ENCODE data around the gene HOMER3.
"Not testable (repeated sequence)": the region's sequence is repeated elsewhere in the genome, so short reads cannot be mapped to it uniquely, and the experiment has no call there.

HOMER3 gene

GRCh38 chr19:18952364-18953003, 11.5 kb upstream of the HOMER3 start:
- not testable (repeated sequence) for DNase-seq

- no peak for DNase-seq
These were observed 10.8 kb upstream of the HOMER3 start for GRCh38 chr19:18951721-18952281.

DNA sequence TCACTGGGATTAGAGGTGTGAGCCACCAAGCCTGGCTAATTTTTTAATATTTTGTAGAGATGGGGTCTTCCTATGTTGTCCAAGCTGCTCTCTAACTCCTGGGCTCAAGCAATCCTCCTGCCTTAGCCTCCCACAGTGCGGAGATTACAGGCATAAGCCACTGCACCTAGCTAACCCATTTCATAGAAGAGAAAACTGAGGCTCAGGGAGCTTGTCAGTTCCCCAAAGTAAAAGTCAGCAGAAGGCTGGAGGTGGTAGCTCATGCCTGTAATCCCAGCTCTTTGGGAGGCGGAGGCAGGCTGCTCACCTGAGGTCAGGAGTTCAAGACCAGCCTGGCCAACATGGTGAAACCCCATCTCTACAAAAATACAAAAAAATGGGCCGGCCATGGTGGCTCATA, 8.8 kb upstream of the HOMER3 start:
- no peak for DNase-seq

DNA sequence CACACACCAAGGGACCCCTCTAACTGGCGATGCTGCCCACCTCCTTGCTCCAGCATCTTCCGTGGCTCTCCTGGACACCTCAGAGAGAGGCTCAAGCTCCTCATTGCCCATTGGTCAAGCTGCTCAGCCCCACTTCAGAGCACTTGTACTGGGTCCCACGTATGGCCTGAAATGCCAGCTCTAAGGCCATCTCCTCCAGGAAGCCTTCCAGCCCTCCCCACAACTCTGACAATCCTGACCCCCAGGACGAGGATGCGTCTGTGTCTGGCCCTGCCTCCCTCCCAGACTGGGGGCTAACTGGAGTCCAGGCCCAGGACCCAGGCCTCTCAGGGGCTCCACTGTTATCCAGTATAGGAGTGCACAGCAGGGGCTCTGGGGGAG, 7.9 kb upstream of the HOMER3 start:
- no peak for DNase-seq

DNA sequence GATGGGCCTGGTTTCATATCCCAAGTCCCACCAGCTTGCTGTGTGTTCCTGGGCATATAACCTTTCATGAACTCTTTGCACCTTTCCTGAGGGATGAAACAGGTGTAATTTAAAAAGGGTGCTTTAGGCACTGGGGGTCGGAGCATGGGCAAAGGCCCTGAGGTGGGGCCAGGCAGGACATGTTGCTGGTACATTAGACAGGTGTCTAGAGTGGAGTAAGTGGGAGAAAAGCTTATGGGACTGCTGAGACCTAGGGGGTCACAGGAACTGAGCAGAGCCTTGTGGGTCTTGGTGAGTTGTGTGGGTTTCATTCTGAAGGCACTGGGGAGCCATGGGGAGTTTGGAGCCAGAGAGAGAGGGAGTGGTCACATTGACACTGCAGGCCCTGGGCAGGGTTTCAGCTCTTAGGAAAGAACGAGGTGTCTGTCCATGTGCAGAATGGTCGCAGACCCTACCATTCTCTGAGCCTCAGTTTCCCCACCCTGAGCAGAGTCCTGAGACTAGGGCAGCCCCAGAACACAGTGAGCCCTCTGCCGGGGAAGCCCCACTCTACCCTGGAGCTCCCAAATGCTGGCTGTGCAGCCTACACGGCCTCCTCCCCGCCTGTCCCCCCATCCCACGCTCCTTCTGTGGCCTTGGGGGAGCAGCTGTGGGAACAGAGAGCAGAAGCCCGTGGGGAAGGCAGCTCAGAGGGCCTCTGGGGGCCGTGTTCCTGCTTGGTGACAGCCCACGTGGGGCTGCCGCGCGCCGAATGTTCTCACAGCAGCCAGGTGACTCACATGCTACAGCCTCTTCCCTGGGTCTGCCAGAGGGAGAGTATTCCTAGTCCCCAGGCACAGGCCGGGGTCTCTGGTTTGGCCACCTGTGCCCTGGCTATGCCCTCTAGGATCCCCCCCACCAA, 7.3 kb upstream of the HOMER3 start:
- no peak for DNase-seq

GRCh38 chr19:18946918-18947317, 5.9 kb upstream of the HOMER3 start:
- no peak for DNase-seq

DNA sequence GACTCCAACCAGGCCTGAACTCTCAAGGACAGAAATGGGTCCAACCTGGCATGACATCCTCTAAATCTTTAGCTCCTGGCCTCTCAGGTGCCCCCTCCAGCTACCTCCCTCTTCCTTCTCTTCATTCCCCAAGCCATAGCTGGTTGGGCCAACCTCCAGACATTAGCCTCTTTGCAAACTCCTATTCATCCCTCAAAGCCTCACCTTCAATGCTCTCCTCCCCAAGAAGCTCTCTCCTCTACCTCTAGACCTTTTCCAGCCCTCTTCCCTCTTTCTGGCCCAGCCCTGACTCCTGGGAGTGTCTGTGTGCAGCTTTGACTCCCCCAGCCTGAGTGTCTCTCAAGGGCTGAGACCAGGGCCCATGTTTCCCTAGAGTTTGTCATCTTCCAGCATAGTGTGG, 5.3 kb upstream of the HOMER3 start:
- no peak for DNase-seq

DNA sequence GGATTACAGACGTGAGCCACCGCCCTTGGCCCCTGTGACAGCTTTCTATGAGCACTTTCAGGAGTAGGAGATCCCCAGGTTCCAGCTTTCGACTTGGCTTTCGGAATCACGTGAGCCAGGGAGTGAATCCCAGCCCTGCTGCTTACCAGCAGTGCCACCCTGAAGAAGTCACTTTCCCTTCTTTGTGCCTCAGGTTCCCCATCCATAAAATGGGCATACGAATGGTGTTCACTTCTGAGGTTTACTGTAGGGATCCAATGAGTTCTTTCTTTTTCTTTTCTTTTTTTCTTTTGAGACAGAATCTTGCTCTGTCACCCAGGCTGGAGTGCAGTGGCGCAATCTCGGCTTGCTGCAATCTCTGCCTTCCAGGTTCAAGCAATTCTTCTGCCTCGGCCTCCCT, 4.3 kb upstream of the HOMER3 start:
- DNase-seq, result no peak

DNA sequence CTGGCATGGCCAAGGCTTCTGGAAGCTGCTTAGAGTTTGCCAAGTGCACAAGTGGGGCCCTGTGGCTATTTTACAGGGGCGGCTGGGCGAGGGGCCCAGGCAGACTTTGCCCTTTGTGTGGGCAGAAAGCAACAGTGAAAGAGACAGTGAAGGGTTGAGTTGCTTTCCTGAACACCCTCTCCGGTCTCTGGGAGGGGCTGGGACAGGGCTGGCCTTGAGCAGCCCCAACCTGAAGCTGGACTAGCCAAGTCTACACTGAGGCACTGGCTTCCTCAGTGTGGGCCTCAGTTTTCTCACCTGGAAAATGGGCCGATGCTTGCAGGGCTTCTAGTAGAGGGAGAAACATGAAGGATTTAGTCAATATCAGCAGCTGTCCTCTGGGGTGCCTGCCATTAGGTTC, 2.4 kb upstream of the HOMER3 start:
- no peak for DNase-seq

DNA sequence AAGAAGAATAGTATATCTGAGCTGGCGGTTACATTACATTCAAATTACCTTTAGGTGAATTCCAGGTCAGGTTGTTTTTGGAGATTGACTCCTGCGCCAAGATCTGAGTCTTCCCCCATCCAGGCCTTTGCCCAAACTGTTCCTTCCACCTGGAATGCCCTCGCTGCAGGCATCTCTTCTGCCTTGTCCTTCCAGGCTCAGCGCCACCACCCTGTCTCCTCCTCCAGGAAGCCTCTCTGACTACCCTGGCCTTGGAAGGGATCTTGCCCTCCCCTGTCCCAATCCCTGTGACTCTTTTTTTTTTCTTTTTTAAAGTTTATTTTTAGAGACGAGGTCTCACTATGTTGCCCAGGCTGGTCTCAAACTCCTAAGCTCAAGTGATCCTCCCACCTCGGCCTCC, 1.7 kb upstream of the HOMER3 start:
- DNase-seq, result no peak

DNA sequence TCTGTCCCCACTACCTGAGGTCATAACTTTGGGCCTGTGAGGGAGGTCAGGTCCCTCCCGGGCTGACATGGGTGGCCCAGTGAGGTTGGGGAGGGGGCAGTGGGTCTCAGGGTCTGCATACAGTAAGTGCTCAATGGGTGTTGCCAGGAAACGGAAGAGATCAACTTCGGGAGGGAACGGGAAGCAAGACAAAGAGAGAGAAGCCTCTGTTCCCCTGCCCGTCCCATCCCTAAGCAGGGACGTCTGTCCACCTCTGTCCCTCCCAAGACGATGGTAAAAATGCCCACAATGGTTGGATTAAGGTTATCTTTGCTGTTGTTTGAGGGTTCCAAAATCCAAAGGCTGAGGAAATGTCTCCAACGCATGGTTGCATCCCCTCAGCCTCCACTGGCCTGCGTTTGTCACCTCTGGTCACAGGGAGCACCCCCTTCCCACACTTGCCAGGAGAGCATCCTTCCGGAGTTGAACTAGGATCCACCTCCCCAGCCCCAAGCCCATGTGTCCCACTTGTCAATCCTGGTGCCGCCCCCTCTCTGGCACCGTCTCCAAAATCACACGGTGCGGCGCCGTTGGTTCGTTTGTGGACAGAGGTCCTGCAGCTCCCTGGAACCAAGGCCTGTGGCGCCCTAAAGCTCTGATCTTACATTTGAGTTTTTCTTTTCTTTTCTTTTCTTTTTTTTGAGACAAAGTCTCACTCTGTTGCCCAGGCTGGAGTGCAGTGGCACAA, 774 bp upstream of the HOMER3 start:
- DNase-seq, result no peak

DNA sequence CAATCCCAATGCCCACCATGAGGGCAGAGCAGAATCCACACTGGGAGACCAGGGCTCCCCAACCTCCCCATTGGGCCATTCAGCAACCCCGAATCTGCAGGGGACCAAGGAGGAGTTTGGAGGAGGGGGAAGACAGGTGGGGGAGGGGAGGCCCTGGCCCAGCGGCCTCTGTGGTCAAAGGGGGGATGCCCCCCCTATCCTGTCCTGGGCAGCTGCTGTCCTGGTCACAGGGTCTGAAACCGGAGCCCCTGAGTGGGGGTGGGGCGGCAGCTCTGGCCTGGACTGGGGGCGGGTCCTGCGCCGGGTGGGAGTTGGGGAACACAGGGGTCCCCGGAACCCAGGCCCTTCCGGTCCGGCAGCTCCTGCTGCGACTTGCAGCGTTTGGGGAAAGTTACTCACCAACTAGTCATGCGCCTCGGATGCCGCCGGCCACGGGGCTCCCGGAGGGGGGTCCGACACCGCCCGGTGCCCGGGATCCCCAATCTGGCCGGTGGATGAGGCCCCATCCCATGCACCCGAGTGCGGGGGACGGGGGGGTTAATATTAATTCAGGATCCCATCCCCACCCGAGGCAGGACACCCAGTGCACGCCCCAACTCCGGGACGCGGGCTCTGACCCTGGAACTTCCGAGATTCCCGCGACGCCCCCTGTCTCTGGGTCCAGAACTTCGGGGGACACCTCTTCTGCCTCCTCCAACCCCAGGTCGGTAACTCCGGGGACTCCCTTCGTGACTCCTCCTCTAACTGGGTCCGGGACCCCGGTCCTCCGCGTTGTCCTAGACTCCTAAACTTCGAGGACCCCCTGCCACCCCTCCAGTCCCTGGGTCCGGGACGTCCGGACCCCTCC, 872 bp downstream of the HOMER3 start:
- DNase-seq, result no peak

- no peak for DNase-seq
These were observed 1.9 kb downstream of the HOMER3 start for GRCh38 chr19:18939163-18939562.

- no peak for DNase-seq
These were observed 7.7 kb downstream of the HOMER3 start for GRCh38 chr19:18933297-18933696.

- DNase-seq, result peak; percentile 91
These were observed 8.7 kb downstream of the HOMER3 start for GRCh38 chr19:18932216-18932841.

GRCh38 chr19:18931316-18932162, 9.5 kb downstream of the HOMER3 start:
- no peak for DNase-seq

GRCh38 chr19:18929311-18929710, 11.7 kb downstream of the HOMER3 start:
- no peak for DNase-seq

DNA sequence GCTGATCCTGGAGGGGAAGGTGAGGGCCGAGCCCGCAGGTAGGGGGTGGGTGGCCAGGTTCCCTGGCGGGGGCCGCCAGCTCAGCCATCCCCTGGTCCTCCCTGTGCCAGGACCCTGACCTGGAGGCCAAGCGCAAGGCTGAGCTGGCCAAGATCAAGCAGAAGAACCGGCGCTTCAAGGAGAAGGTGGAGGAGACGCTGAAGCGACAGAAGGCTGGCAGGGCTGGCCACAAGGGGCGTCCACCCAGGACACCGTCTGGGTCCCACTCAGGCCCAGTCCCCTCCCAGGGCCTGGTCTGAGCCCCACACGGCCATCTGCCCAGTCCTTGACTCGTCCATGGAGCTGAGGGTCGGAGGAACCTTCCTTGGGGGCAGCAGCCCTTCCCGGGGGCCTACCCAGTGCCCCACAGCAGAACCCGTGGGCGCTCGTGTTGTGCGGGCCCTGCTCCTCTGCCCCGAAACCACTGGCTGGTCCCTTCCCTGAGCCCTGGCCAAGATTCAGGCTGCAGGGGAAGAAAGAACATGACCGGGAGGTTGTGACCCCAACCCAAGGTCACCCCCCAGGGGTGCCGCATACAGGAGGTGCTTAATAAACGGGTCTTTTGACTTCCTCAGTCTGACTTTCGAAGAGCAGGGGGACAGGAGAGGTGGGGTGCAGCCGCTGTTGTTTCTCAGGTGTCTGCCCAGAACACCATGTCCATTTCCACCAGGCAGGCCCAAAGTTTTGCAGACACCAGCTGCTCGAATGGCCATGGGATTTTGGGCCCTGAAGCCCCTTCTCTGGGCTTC, 12.8 kb downstream of the HOMER3 start:
- no peak for DNase-seq

DNA sequence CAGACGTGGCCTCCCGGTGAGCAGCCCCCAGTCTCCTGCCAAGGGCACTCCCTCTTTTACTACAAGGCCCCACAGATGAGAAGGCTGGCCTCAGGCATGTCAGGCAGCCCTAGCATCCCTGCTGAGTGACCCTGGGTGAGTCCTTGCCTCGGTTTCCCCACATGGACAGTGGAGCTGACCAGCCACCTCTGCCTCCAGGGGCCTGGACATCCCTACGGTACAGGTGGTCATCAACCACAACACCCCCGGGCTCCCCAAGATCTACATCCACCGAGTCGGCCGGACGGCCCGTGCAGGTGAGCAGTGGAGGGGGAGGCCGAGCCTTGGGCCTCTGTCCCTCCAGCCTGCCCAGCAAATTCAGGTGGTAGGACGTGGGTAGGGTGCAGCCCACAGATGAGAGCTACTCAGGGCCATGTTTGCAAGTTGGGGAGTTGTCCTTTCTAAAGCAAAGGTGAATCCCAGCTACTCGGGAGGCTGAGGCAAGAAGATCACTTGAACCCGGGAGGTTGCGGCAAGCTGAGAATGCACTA, 16.3 kb downstream of the HOMER3 start:
- no peak for DNase-seq
